ENCODE results near the gene MIXL1.

Gene MIXL1

DNA sequence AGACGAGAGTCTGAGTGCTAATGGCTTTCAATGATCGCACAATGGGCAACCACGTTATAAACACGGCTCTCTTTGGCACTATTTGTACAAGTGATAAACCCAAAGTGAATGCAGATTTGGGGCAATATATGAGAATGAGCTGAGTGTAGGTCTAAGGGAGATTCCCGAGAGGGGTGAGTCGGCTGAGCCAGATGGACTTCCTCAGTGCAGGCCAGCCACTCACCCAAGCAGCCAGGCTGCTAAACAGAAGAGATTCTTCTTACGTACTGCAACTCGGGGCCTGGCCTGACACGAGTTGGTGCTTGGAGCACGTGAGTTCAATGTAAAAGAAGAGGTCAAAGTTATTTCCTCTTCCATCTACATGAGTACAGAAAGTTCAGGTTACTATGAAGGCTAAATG, 6.2 kb upstream of the MIXL1 start:
- H3K4ac ChIP-seq (ENCODE audit: low read depth in 1 of 2, low read length in 2 of 2), result no peak overlapping the region
- peaks cover 4% of the 10 kb centered on the region for H3K4me1 ChIP-seq (ENCODE audit: control insufficient read depth, insufficient read depth, low read depth, low read length)
- H3K23ac ChIP-seq (ENCODE audit: low read length in 2 of 2), result no peak overlapping the region
- DNase-seq, result peak; percentile 64
- no peaks in the 10 kb centered on the region for H3K79me1 ChIP-seq (replicated peaks; ENCODE audit: low read length, poor library complexity, severe bottlenecking)
- no peak overlapping the region for H2AK5ac ChIP-seq (ENCODE audit: low read length, severe bottlenecking)
- no peak overlapping the region for H3K27ac ChIP-seq (ENCODE audit: low read length, poor library complexity, severe bottlenecking)
- no peak overlapping the region for H3K4me3 ChIP-seq (ENCODE audit: insufficient read depth in 1 of 2, low read depth in 1 of 2, low read length in 2 of 2)
- H2AFZ ChIP-seq (ENCODE audit: low read depth, low read length), result no peak overlapping the region
- H2BK120ac ChIP-seq (ENCODE audit: low read depth, low read length), result no peak overlapping the region
- H3K9me3 ChIP-seq (ENCODE audit: control insufficient read depth, low read length), result no peaks in the 10 kb centered on the region
- 70% methylated on average over 6 of the region's 10 CpGs for WGBS
- no peak overlapping the region for H4K8ac ChIP-seq (ENCODE audit: low read length)
- no peak overlapping the region for H3K14ac ChIP-seq (ENCODE audit: low read length in 2 of 2)
- peaks cover under 1 to 2% of the 10 kb centered on the region in 2 experiments for H3K27me3 ChIP-seq (ENCODE audit: control insufficient read depth in 1 of 2, insufficient read depth in 1 of 2, low read length in 2 of 2)
- H3K4me2 ChIP-seq (ENCODE audit: low read length, poor library complexity, severe bottlenecking), result no peak overlapping the region
- no peak overlapping the region for H2BK12ac ChIP-seq (ENCODE audit: low read length in 2 of 2)
- H4K91ac ChIP-seq (ENCODE audit: low read length), result no peak overlapping the region
- no peak overlapping the region for H3K9ac ChIP-seq (ENCODE audit: low read length)
- H3K18ac ChIP-seq (ENCODE audit: low read depth in 1 of 2, low read length in 2 of 2), result no peak overlapping the region
- H3K36me3 ChIP-seq (ENCODE audit: control insufficient read depth in 1 of 2, insufficient read depth in 2 of 2, low read depth in 1 of 2, low read length in 2 of 2), result no peaks in the 10 kb centered on the region
- no peak overlapping the region for H2BK5ac ChIP-seq (ENCODE audit: low read depth, low read length, poor library complexity, severe bottlenecking)
- H2BK15ac ChIP-seq (ENCODE audit: low read depth, poor library complexity, severe bottlenecking), result no peak overlapping the region

DNA sequence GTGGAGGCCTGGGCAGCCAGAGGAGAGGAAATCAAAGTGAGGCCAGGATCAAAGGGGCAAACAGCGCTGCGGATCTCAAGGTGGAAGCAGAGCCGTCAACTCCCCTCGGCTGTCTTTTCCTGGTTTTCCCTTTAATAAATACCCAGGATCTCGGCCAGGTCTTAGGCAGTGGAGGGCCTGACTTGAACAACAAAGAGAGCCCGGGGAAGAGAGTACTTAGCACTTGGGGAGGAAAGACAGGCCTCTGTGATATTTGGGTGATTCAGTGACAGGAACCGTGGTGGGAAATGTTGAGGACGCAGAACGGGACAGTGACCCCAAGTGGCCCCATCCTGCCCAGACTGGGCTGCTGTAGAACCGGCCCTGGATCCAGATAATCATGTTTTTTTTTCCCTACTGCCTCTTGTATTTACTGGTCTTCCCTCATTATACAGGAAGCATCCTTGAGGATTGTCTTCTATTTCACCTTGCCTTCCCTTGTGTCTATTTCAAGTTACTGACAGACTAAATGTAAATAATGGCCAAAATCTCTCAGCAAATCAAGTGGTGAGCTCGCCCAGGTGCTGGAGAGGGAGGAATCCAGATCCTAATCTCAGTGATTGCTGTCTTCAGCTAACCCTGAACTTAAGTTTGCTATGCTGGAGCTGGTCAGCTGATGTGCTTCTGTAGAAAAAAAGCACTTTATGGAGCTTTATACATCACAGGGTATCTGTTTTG, 2.8 kb upstream of the MIXL1 start:
- no peak for DNase-seq
- no peak overlapping the region for H2BK5ac ChIP-seq (ENCODE audit: low read depth, low read length, poor library complexity, severe bottlenecking)
- WGBS, result 26% methylated on average over 10 of the region's 11 CpGs
- H3K9ac ChIP-seq (ENCODE audit: low read length), result no peak overlapping the region
- H3K27me3 ChIP-seq (ENCODE audit: control insufficient read depth in 1 of 2, insufficient read depth in 1 of 2, low read length in 2 of 2), result peaks cover 16 to 24% of the 10 kb centered on the region in 2 experiments
- H3K4me1 ChIP-seq (ENCODE audit: control insufficient read depth, insufficient read depth, low read depth, low read length), result peaks cover 9% of the 10 kb centered on the region
- H3K14ac ChIP-seq (ENCODE audit: low read length in 2 of 2), result no peak overlapping the region
- no peak overlapping the region for H3K27ac ChIP-seq (ENCODE audit: low read length, poor library complexity, severe bottlenecking)
- no peak overlapping the region for H2AFZ ChIP-seq (ENCODE audit: low read depth, low read length)
- H3K18ac ChIP-seq (ENCODE audit: low read depth in 1 of 2, low read length in 2 of 2), result no peak overlapping the region
- no peak overlapping the region for H4K8ac ChIP-seq (ENCODE audit: low read length)
- H2AK5ac ChIP-seq (ENCODE audit: low read length, severe bottlenecking), result no peak overlapping the region
- no peaks in the 10 kb centered on the region for H3K9me3 ChIP-seq (ENCODE audit: control insufficient read depth, low read length)
- H3K4ac ChIP-seq (ENCODE audit: low read depth in 1 of 2, low read length in 2 of 2), result no peak overlapping the region
- no peaks in the 10 kb centered on the region for H3K79me1 ChIP-seq (replicated peaks; ENCODE audit: low read length, poor library complexity, severe bottlenecking)
- H3K4me3 ChIP-seq (ENCODE audit: insufficient read depth in 1 of 2, low read depth in 1 of 2, low read length in 2 of 2), result no peak overlapping the region
- no peak overlapping the region for H2BK12ac ChIP-seq (ENCODE audit: low read length in 2 of 2)
- no peak overlapping the region for H4K91ac ChIP-seq (ENCODE audit: low read length)
- no peaks in the 10 kb centered on the region for H3K36me3 ChIP-seq (ENCODE audit: control insufficient read depth in 1 of 2, insufficient read depth in 2 of 2, low read depth in 1 of 2, low read length in 2 of 2)
- no peak overlapping the region for H3K23ac ChIP-seq (ENCODE audit: low read length in 2 of 2)
- no peak overlapping the region for H2BK15ac ChIP-seq (ENCODE audit: low read depth, poor library complexity, severe bottlenecking)
- no peak overlapping the region for H3K4me2 ChIP-seq (ENCODE audit: low read length, poor library complexity, severe bottlenecking)
- no peak overlapping the region for H2BK120ac ChIP-seq (ENCODE audit: low read depth, low read length)

DNA sequence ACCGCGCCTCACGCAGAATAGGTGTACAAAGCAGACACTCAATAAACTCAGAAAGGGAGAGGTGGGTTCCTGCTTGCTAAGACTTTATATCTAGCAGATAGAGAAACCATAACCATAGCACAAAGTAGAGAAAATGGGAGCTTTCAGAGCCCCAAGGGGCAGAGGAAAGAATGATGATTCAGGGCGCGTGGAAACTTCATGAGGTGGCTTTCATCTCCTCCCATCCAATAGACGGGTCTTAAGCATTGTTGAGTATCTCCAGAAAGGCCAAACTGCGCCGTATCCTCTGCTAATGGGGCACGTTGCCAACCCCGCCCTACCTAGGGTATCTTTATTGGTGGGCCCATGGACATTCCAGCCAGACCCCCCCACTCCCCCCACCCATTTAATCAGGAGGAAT, 778 bp upstream of the MIXL1 start:
- no peaks in the 10 kb centered on the region for H3K79me1 ChIP-seq (replicated peaks; ENCODE audit: low read length, poor library complexity, severe bottlenecking)
- no peaks in the 10 kb centered on the region for H3K36me3 ChIP-seq (ENCODE audit: control insufficient read depth in 1 of 2, insufficient read depth in 2 of 2, low read depth in 1 of 2, low read length in 2 of 2)
- H3K4me3 ChIP-seq (ENCODE audit: insufficient read depth in 1 of 2, low read depth in 1 of 2, low read length in 2 of 2), result no peak overlapping the region
- H3K4ac ChIP-seq (ENCODE audit: low read depth in 1 of 2, low read length in 2 of 2), result no peak overlapping the region
- H2BK12ac ChIP-seq (ENCODE audit: low read length in 2 of 2), result no peak overlapping the region
- H3K9me3 ChIP-seq (ENCODE audit: control insufficient read depth, low read length), result no peaks in the 10 kb centered on the region
- no peak overlapping the region for H2AFZ ChIP-seq (ENCODE audit: low read depth, low read length)
- 91% methylated on average over 10 of the region's 10 CpGs for WGBS
- H2BK5ac ChIP-seq (ENCODE audit: low read depth, low read length, poor library complexity, severe bottlenecking), result no peak overlapping the region
- peaks cover 16 to 28% of the 10 kb centered on the region in 2 experiments for H3K27me3 ChIP-seq (ENCODE audit: control insufficient read depth in 1 of 2, insufficient read depth in 1 of 2, low read length in 2 of 2)
- H2BK15ac ChIP-seq (ENCODE audit: low read depth, poor library complexity, severe bottlenecking), result no peak overlapping the region
- no peak overlapping the region for H3K23ac ChIP-seq (ENCODE audit: low read length in 2 of 2)
- H3K18ac ChIP-seq (ENCODE audit: low read depth in 1 of 2, low read length in 2 of 2), result no peak overlapping the region
- peaks cover 9% of the 10 kb centered on the region for H3K4me1 ChIP-seq (ENCODE audit: control insufficient read depth, insufficient read depth, low read depth, low read length)
- H3K9ac ChIP-seq (ENCODE audit: low read length), result no peak overlapping the region
- H4K8ac ChIP-seq (ENCODE audit: low read length), result no peak overlapping the region
- no peak overlapping the region for H4K91ac ChIP-seq (ENCODE audit: low read length)
- DNase-seq, result no peak
- H3K4me2 ChIP-seq (ENCODE audit: low read length, poor library complexity, severe bottlenecking), result no peak overlapping the region
- no peak overlapping the region for H2AK5ac ChIP-seq (ENCODE audit: low read length, severe bottlenecking)
- H3K14ac ChIP-seq (ENCODE audit: low read length in 2 of 2), result no peak overlapping the region
- H3K27ac ChIP-seq (ENCODE audit: low read length, poor library complexity, severe bottlenecking), result no peak overlapping the region
- no peak overlapping the region for H2BK120ac ChIP-seq (ENCODE audit: low read depth, low read length)

DNA sequence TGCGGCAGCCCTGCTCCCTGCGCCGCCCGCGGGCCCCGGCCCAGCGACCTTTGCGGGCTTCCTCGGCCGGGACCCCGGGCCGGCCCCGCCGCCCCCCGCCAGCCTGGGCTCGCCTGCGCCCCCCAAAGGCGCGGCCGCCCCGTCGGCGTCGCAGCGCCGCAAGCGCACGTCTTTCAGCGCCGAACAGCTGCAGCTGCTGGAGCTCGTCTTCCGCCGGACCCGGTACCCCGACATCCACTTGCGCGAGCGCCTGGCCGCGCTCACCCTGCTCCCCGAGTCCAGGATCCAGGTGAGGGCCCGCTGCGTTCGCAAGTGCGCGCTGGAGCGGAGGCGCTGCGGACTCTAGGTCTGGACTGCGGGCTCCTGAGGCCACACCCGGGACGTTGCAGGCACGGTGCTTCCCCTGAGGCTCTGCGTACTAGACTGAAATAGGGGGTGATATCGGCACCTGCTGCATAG, 351 bp downstream of the MIXL1 start:
- H3K4me3 ChIP-seq (ENCODE audit: insufficient read depth in 1 of 2, low read depth in 1 of 2, low read length in 2 of 2), result peak overlapping the region; percentile 67 to 71
- no peak overlapping the region for H2BK15ac ChIP-seq (ENCODE audit: low read depth, poor library complexity, severe bottlenecking)
- no peaks in the 10 kb centered on the region for H3K79me1 ChIP-seq (replicated peaks; ENCODE audit: low read length, poor library complexity, severe bottlenecking)
- no peak overlapping the region for H3K14ac ChIP-seq (ENCODE audit: low read length in 2 of 2)
- peak overlapping the region; percentile 88 for H2AFZ ChIP-seq (ENCODE audit: low read depth, low read length)
- DNase-seq, result peak; percentile 17
- H2AK5ac ChIP-seq (ENCODE audit: low read length, severe bottlenecking), result no peak overlapping the region
- no peaks in the 10 kb centered on the region for H3K9me3 ChIP-seq (ENCODE audit: control insufficient read depth, low read length)
- no peak overlapping the region for H4K91ac ChIP-seq (ENCODE audit: low read length)
- no peak overlapping the region for H2BK5ac ChIP-seq (ENCODE audit: low read depth, low read length, poor library complexity, severe bottlenecking)
- no peaks in the 10 kb centered on the region for H3K36me3 ChIP-seq (ENCODE audit: control insufficient read depth in 1 of 2, insufficient read depth in 2 of 2, low read depth in 1 of 2, low read length in 2 of 2)
- H3K27me3 ChIP-seq (ENCODE audit: control insufficient read depth in 1 of 2, insufficient read depth in 1 of 2, low read length in 2 of 2), result peaks cover 16 to 28% of the 10 kb centered on the region in 2 experiments
- H3K4ac ChIP-seq (ENCODE audit: low read depth in 1 of 2, low read length in 2 of 2), result no peak overlapping the region
- no peak overlapping the region for H3K9ac ChIP-seq (ENCODE audit: low read length)
- no peak overlapping the region for H3K27ac ChIP-seq (ENCODE audit: low read length, poor library complexity, severe bottlenecking)
- H2BK120ac ChIP-seq (ENCODE audit: low read depth, low read length), result no peak overlapping the region
- no peak overlapping the region for H4K8ac ChIP-seq (ENCODE audit: low read length)
- peaks cover 9% of the 10 kb centered on the region for H3K4me1 ChIP-seq (ENCODE audit: control insufficient read depth, insufficient read depth, low read depth, low read length)
- peak overlapping the region in 1 of 2 experiments; percentile 43 for H3K18ac ChIP-seq (ENCODE audit: low read depth in 1 of 2, low read length in 2 of 2)
- peak overlapping the region in 1 of 2 experiments; percentile 97 for H3K23ac ChIP-seq (ENCODE audit: low read length in 2 of 2)
- no peak overlapping the region for H2BK12ac ChIP-seq (ENCODE audit: low read length in 2 of 2)
- H3K4me2 ChIP-seq (ENCODE audit: low read length, poor library complexity, severe bottlenecking), result peak overlapping the region; percentile 100
- 2% methylated on average over 42 of the region's 55 CpGs for WGBS

Data from mesenchymal stem cell (in vitro differentiated cells and primary cell).